Measurements from ENCODE around the gene C4BPB. TPM values are rescaled to one million over a fixed set of nuclear protein-coding genes. Genes with fewer than 3 reads are reported as not detected.

The C4BPB gene
- total and polyA plus RNA-seq, 2 of the 13 experiments (the other 11 are each of a cell fraction or from before 2014, with no cell fraction given): 155 to 266 TPM

GRCh38 chr1:207088701-207089626 is at the start of gene C4BPB (continued):
- no peak for TF ChIP-seq ZBTB4 (CRISPR knock-in tag; IDR thresholded peaks at IDR 0.05; ENCODE audit: borderline replicate concordance)
- peak; percentile 73 for TF ChIP-seq POGK (CRISPR knock-in tag; conservative IDR thresholded peaks at IDR 0.05)
- TF ChIP-seq CREBL2 (CRISPR knock-in tag; IDR thresholded peaks at IDR 0.05; ENCODE audit: borderline replicate concordance): no peak
- TF ChIP-seq GZF1 (CRISPR knock-in tag; IDR thresholded peaks at IDR 0.05): no peak
- TF ChIP-seq ZNF761 (CRISPR knock-in tag; conservative IDR thresholded peaks at IDR 0.05): 0 out of 2 replicates have a peak, but pooled peaks have one; percentile 62
- TF ChIP-seq PATZ1 (CRISPR knock-in tag; IDR thresholded peaks at IDR 0.05): peak; percentile 73
- TF ChIP-seq ZNF232 (CRISPR knock-in tag; IDR thresholded peaks at IDR 0.05; ENCODE audit: borderline replicate concordance): peak; percentile 36; the same call in 1 of the 2 replicates
- TF ChIP-seq NFYC (CRISPR knock-in tag; IDR thresholded peaks at IDR 0.05): no peak
- TF ChIP-seq YEATS2 (CRISPR knock-in tag; IDR thresholded peaks at IDR 0.05; ENCODE audit: borderline replicate concordance): peak; percentile 53; the same call in 1 of the 2 replicates
- TF ChIP-seq ZNF775 (CRISPR knock-in tag; IDR thresholded peaks at IDR 0.05; ENCODE audit: borderline replicate concordance): no peak
- TF ChIP-seq CBFB (CRISPR knock-in tag; IDR thresholded peaks at IDR 0.05): no peak; the same call in 1 of the 2 replicates
- 0 out of 2 replicates have a peak, but pooled peaks have one; percentile 21 for TF ChIP-seq KDM2A (CRISPR knock-in tag; IDR thresholded peaks at IDR 0.05; ENCODE audit: borderline replicate concordance, low read depth)
- TF ChIP-seq ZNF580 (CRISPR knock-in tag; IDR thresholded peaks at IDR 0.05; ENCODE audit: borderline replicate concordance, low read depth): peak; percentile 73; the same call in 1 of the 2 replicates
- TF ChIP-seq ZNF24 (IDR thresholded peaks at IDR 0.05): no peak; the same call in 1 of the 2 replicates
- peak; percentile 82; the same call in 1 of the 2 replicates for TF ChIP-seq DPF2 (CRISPR knock-in tag; IDR thresholded peaks at IDR 0.05; ENCODE audit: borderline replicate concordance, low read depth)
- peak; percentile 93; the same call in 1 of the 2 replicates for TF ChIP-seq NFKBIZ (CRISPR knock-in tag; IDR thresholded peaks at IDR 0.05)
- TF ChIP-seq U2AF1 (optimal IDR thresholded peaks at IDR 0.05; ENCODE audit: low read depth, low read length): no peak
- peak; percentile 67; the same call in 1 of the 2 replicates for TF ChIP-seq YEATS4 (CRISPR knock-in tag; IDR thresholded peaks at IDR 0.05; ENCODE audit: borderline replicate concordance)
- peak; percentile 82; the same call in 1 of the 2 replicates for TF ChIP-seq EHMT2 (IDR thresholded peaks at IDR 0.05; ENCODE audit: borderline replicate concordance, low read depth, low read length)
- TF ChIP-seq ZNF335 (CRISPR knock-in tag; IDR thresholded peaks at IDR 0.05): peak; percentile 78
